Panc1 (cell line): Measurements from ENCODE around the gene HS1BP3.

ENCODE experiments used
- POLR2AphosphoS5 ChIP-seq: IDR thresholded peaks from 2 replicates; pipeline ENCODE4 v1.6.1; 2012; ENCODE audit warnings: mild to moderate bottlenecking, low read depth, low read length, moderate library complexity
- SIN3A ChIP-seq: IDR thresholded peaks from 2 replicates; pipeline ENCODE4 v1.6.1; 2012; ENCODE audit warnings: low read depth, mild to moderate bottlenecking, low read length, moderate library complexity, borderline replicate concordance; ENCODE audit not compliant: insufficient read depth
- TF ChIP-seq, protein P1 (sequence below): fragments of 450-650 bp; IDR thresholded peaks from 2 replicates; pipeline ENCODE4 v1.5.1; 2017; ENCODE audit warnings: mild to moderate bottlenecking
- TF ChIP-seq, protein P2 (sequence below), 2 experiments: IDR thresholded peaks; 2 replicates each; pipeline ENCODE4 v1.6.1; 2011 to 2012; ENCODE audit warnings: low read depth in 2 of 2, control low read depth in 1 of 2, low read length in 1 of 2, mild to moderate bottlenecking in 1 of 2, moderate library complexity in 1 of 2; ENCODE audit not compliant: insufficient read depth in 1 of 2

DNA sequence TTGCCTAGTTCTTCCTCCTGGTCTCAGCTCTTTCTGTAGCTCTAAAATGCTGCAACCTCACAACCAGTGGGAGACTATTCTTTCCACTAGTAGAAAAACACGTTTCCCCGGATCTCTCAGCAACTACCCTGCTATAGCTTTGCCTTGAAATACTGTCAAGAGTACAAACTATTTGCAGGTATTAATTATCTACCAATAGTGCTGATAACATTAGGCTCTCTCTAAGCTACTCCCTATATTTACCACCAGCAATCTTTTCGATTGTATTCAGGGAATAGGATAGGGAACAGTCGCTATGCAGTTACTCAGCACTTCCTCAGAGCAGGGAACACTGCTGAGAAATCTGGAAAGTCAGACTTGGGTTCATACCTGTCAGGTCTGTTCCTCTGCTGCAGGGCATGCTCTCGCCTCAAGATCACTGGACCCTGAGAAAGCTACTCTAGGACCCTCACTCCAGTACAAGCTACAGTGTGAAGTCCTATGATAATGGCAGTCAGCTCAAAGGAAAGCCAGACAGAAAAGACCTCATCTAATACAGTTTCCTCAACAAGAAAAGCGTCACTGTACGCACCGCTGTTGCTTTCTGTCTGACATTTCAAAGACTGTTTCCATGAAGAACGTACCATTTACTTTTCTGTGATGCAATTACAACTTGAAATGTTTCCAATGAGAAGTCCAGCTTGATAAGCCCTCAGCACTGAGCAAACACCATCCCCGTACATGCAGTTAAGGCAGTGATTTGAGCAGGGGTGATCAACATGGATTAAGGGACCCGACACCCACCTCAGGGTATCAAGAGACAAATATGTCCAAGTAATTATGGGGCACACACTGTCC lies 38.7 kb upstream of the HS1BP3 start:
- TF ChIP-seq, protein P1, sequence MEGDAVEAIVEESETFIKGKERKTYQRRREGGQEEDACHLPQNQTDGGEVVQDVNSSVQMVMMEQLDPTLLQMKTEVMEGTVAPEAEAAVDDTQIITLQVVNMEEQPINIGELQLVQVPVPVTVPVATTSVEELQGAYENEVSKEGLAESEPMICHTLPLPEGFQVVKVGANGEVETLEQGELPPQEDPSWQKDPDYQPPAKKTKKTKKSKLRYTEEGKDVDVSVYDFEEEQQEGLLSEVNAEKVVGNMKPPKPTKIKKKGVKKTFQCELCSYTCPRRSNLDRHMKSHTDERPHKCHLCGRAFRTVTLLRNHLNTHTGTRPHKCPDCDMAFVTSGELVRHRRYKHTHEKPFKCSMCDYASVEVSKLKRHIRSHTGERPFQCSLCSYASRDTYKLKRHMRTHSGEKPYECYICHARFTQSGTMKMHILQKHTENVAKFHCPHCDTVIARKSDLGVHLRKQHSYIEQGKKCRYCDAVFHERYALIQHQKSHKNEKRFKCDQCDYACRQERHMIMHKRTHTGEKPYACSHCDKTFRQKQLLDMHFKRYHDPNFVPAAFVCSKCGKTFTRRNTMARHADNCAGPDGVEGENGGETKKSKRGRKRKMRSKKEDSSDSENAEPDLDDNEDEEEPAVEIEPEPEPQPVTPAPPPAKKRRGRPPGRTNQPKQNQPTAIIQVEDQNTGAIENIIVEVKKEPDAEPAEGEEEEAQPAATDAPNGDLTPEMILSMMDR, result no peak
- TF ChIP-seq POLR2AphosphoS5 (no peak), SIN3A (no peak)
- TF ChIP-seq, protein P2, sequence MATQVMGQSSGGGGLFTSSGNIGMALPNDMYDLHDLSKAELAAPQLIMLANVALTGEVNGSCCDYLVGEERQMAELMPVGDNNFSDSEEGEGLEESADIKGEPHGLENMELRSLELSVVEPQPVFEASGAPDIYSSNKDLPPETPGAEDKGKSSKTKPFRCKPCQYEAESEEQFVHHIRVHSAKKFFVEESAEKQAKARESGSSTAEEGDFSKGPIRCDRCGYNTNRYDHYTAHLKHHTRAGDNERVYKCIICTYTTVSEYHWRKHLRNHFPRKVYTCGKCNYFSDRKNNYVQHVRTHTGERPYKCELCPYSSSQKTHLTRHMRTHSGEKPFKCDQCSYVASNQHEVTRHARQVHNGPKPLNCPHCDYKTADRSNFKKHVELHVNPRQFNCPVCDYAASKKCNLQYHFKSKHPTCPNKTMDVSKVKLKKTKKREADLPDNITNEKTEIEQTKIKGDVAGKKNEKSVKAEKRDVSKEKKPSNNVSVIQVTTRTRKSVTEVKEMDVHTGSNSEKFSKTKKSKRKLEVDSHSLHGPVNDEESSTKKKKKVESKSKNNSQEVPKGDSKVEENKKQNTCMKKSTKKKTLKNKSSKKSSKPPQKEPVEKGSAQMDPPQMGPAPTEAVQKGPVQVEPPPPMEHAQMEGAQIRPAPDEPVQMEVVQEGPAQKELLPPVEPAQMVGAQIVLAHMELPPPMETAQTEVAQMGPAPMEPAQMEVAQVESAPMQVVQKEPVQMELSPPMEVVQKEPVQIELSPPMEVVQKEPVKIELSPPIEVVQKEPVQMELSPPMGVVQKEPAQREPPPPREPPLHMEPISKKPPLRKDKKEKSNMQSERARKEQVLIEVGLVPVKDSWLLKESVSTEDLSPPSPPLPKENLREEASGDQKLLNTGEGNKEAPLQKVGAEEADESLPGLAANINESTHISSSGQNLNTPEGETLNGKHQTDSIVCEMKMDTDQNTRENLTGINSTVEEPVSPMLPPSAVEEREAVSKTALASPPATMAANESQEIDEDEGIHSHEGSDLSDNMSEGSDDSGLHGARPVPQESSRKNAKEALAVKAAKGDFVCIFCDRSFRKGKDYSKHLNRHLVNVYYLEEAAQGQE (IDR thresholded peaks at IDR 0.05; ENCODE audit: insufficient read depth in 1 of 2, low read depth in 2 of 2, low read length in 1 of 2), result no peak
